ENCODE data around the gene RHBDL1.
A peak's percentile ranks its signal among the peaks of the same experiment; 100 is the strongest.

Gene RHBDL1

DNA sequence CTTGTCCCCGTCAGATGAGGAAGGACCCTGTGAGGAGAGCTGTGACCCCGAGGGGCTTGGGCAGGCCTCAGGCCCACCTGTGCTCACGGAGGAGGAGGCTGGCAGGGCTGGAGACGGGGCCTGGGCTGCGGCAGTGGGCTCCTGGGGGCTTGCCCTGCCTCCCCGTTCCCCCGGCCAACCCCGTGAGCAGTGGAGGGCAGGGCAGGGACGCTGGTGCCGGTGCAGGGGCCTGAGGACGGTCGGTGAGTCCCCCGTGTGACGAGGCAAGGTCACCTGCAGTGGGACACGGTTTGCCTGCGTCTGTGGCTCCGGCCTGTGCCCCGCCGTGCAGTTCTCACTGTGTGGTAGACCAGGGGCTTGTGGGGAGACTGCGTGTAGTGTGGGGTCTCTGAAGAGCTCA, 15.9 kb upstream of the RHBDL1 start:
- DNase-seq: no peak
- Mint-ChIP-seq H3K36me3 (no peaks in the 10 kb centered on the region), H3K27me3 (no peaks in the 10 kb centered on the region), H3K9me3 (no peaks in the 10 kb centered on the region), H3K4me3 (no peak overlapping the region), H3K4me1 (peaks cover 5% of the 10 kb centered on the region), H3K27ac (no peak overlapping the region)
- CTCF ChIA-PET: interaction anchor here (1.2 kb wide), 1 partner anchor 9 kb away, joined by 4 read pairs; no protein-coding TSS in a partner anchor

- no peak overlapping the region for H3K27ac Mint-ChIP-seq
- no peaks in the 10 kb centered on the region for H3K27me3 Mint-ChIP-seq
- H3K4me3 Mint-ChIP-seq: no peak overlapping the region
- peaks cover 5% of the 10 kb centered on the region for H3K4me1 Mint-ChIP-seq
- H3K36me3 Mint-ChIP-seq: no peaks in the 10 kb centered on the region
- no peak for DNase-seq
- CTCF ChIA-PET: no interaction called here
- no peaks in the 10 kb centered on the region for H3K9me3 Mint-ChIP-seq
Observed at GRCh38 chr16:660132-660458, 15.4 kb upstream of the RHBDL1 start.

GRCh38 chr16:660459-661183, 14.8 kb upstream of the RHBDL1 start:
- H3K9me3 Mint-ChIP-seq: no peaks in the 10 kb centered on the region
- DNase-seq: peak; percentile 75
- no peak overlapping the region for H3K4me3 Mint-ChIP-seq
- no peaks in the 10 kb centered on the region for H3K27me3 Mint-ChIP-seq
- peaks cover 5% of the 10 kb centered on the region for H3K4me1 Mint-ChIP-seq
- CTCF ChIA-PET: no interaction called here
- no peaks in the 10 kb centered on the region for H3K36me3 Mint-ChIP-seq
- H3K27ac Mint-ChIP-seq: no peak overlapping the region

DNA sequence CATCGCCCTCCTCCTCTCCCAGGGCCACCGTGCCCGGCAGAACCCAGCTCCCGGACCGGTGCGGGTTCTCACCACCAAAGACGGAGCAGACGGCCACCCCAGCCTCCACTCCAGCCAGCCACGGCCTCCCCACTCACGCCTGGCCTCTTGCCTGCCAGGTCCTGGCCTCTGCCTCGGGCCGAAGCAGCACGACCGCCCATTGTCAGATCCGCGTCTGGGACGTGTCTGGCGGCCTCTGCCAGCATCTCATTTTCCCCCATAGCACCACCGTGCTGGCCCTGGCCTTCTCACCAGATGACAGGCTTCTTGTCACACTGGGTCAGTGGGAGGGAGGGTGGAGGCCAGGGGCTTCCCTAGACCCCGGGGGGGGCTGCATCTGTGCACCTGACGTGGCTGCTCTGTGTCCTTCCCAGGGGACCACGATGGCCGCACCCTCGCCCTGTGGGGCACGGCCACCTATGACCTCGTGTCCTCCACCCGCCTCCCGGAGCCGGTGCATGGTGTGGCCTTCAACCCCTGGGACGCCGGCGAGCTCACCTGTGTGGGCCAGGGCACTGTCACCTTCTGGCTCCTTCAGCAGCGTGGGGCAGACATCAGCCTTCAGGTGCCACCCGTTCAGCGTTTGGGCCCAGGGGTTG, 14.2 kb upstream of the RHBDL1 start:
- H3K4me3 Mint-ChIP-seq: no peak overlapping the region
- no peak for DNase-seq
- CTCF ChIA-PET: no interaction called here

DNA sequence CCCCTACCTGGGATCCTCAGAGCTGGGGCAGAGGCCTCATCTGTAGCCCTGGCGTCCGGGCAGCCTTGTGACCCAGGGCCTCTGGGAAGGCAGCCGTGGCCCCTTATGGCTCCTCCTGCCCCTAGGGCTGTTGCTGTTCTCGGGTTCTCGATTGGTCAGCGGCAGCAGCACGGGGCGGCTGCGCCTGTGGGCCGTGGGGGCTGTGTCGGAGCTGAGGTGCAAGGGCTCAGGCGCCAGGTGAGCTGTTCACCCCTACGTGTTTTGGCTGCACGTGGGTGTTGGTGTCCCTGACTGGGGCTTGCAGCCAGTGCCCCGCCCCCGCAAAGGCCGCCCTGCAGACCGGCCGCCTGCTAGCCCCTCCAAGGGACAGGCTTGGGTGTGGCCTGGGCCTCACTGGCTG, 13.4 kb upstream of the RHBDL1 start:
- no peak for DNase-seq
- CTCF ChIA-PET: no interaction called here
- Mint-ChIP-seq H3K27ac (no peak overlapping the region), H3K9me3 (no peaks in the 10 kb centered on the region), H3K4me1 (peaks cover 5% of the 10 kb centered on the region), H3K36me3 (no peaks in the 10 kb centered on the region), H3K27me3 (no peaks in the 10 kb centered on the region), H3K4me3 (no peak overlapping the region)

More for the DNA sequence above, 14.2 kb upstream of the RHBDL1 start:
- H3K27me3 Mint-ChIP-seq: no peaks in the 10 kb centered on the region
- no peaks in the 10 kb centered on the region for H3K9me3 Mint-ChIP-seq
- peak overlapping the region; percentile 11 for H3K27ac Mint-ChIP-seq
- no peaks in the 10 kb centered on the region for H3K36me3 Mint-ChIP-seq
- peaks cover 5% of the 10 kb centered on the region for H3K4me1 Mint-ChIP-seq

DNA sequence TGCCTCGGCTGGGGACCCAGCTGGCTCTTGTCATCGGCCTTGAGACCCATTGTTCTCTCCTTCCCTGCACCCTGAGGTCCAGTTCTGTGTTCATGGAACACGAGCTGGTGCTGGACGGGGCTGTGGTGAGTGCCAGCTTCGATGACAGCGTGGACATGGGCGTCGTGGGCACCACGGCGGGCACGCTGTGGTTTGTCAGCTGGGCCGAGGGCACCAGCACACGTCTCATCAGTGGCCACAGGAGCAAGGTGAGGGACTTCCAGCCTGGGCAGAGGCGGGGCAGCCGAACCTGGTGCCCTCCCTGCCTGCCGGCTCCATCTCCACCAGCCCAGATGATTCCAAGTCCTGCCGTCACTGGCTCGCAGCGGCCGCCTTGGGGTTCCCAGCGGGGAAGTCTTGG, 12.9 kb upstream of the RHBDL1 start:
- H3K27me3 Mint-ChIP-seq: no peaks in the 10 kb centered on the region
- peaks cover 8% of the 10 kb centered on the region for H3K4me1 Mint-ChIP-seq
- no peak overlapping the region for H3K27ac Mint-ChIP-seq
- no peaks in the 10 kb centered on the region for H3K36me3 Mint-ChIP-seq
- DNase-seq: no peak
- H3K9me3 Mint-ChIP-seq: no peaks in the 10 kb centered on the region
- CTCF ChIA-PET: no interaction called here
- no peak overlapping the region for H3K4me3 Mint-ChIP-seq

DNA sequence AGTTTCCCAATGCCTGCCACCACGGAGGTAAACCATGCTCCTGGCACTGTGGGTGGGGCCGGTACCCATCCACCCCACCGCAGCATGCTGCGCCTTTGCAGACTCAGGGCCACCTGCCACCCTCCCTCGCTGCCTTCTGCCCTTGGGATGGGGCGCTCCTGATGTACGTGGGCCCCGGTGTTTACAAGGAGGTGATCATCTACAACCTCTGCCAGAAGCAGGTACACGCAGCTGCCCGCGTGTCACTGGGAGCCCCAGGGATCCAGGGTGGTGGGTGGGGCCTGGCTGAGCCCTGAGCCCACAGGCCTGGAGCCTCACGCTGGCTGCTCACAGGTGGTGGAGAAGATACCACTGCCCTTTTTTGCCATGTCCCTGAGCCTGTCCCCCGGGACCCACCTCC, 8.9 kb upstream of the RHBDL1 start:
- DNase-seq: no peak
- Mint-ChIP-seq H3K9me3 (no peaks in the 10 kb centered on the region), H3K4me1 (peaks cover 13% of the 10 kb centered on the region), H3K4me3 (no peak overlapping the region), H3K27me3 (no peaks in the 10 kb centered on the region), H3K27ac (no peak overlapping the region), H3K36me3 (peaks cover 2% of the 10 kb centered on the region)
- CTCF ChIA-PET: no interaction called here

DNA sequence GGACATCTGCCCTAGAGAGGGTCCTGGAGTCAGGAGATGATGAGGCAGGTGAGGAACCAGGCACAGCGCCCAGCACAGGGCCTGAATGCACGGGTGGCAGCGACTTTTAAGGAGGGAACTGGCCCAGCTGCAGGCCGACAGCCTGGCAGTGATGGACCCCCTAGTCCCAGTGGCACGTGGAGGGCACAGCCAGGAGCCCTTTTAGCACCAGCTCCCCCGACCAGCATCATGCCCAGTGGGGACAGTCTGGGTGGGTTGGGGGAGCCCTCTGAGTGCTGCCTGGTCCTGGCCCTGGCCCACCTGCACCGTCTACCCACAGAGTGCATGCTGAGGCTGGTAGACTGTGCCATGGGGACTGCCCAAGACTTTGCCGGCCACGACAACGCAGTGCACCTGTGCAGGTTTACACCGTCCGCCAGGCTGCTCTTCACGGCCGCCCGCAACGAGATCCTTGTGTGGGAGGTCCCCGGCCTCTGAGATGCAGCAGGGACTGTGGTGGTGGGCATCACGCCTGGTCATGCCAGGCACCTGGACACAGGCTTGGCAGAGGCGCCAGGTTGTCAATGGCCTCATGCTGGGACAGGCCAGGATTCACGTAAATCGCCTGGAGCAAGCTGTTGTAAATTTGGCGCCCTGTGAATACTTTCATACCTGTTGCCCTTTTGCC, 8.2 kb upstream of the RHBDL1 start:
- Mint-ChIP-seq H3K4me3 (peak overlapping the region; percentile 79), H3K27ac (peak overlapping the region; percentile 84), H3K36me3 (peaks cover 2% of the 10 kb centered on the region), H3K27me3 (no peaks in the 10 kb centered on the region), H3K9me3 (no peaks in the 10 kb centered on the region), H3K4me1 (peaks cover 13% of the 10 kb centered on the region)
- CTCF ChIA-PET: interaction anchor here (1.2 to 1.4 kb wide), 3 partner anchors 14 to 75 kb away, joined by 4 to 6 read pairs (median 5); no protein-coding TSS in a partner anchor
- DNase-seq: no peak

DNA sequence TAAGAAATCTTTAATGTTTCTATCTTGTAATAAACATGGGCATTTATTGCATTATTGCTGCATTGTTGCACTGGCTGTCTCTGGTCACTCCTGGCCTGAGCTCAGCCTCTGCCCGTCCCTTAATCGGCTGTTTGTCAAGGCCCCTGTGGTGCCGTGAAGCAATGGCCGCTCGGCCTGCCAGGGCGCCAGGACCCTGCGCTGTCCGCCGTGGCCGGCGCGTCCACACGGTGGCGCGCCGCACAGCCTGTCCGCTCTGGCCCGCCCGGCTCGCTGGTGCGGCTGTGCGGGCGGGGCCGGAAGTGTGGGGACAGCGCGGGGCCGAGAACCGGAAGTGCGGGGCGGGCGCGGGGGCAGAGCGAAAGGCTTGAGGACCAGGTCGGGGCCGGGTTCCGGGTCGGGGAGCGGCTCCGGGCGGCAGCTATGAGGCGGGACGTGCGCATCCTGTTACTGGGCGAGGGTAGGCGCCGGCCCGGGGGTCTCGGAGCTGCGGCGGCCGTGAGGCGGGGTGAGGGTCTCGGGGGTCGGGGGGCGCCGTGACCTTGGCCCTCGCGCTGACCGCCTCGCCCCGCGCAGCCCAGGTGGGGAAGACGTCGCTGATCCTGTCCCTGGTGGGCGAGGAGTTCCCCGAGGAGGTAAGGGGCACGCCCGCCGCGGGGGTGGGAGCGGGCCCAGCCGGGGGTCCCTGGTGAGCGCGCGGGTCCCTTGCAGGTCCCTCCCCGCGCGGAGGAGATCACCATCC, 7.5 kb upstream of the RHBDL1 start, which contains the start of gene RHOT2:
RHOT2 (plus strand) TSS at position 353 of the 739 bp plus-strand sequence; CDS start at position 421, 68 bp downstream.
- Mint-ChIP-seq H3K4me3 (peak within 1 kb of the TSS; percentile 79), H3K27ac (peak within 1 kb of the TSS; percentile 84), H3K36me3 (peaks cover 4% of the 10 kb centered on the region), H3K4me1 (peaks cover 13% of the 10 kb centered on the region), H3K9me3 (no peaks in the 10 kb centered on the region), H3K27me3 (no peaks in the 10 kb centered on the region)
- peak; percentile 94 for DNase-seq
- CTCF ChIA-PET: interaction anchor here (1.2 to 1.4 kb wide), 3 partner anchors 13 to 74 kb away, joined by 4 to 6 read pairs (median 5); no protein-coding TSS in a partner anchor

DNA sequence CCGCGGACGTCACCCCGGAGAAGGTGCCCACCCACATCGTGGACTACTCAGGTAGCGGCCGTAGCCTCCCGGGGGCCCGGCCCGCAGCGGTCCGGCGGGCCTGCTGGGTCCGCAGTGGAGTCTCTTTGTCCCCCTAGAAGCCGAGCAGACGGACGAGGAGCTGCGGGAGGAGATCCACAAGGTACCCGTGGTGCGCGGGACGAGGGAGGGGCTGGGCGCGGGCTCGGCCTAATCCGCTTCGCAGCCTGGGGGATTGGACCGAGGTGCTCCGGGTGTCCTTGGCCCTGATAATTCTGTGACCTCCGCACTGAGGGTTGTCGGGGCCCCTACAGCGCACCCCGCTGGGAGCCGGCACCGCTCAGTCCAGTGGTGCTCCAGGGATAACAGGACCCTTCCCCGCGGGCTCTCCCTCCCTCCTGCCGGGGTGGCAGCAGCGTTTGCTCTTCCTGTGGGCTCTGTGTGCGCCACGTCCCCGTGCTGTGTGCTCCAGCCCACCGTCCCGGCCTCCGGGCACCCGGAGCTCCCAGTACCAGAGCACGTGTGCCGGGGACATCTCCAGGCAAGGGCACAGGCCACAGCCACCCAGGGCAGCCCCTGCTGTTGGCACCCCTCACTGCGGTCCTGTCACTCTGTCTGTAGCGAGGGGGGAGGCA, 6.8 kb upstream of the RHBDL1 start:
- DNase-seq: peak; percentile 47
- no peaks in the 10 kb centered on the region for H3K9me3 Mint-ChIP-seq

GRCh38 chr16:669666-670065, 5.8 kb upstream of the RHBDL1 start:
- H3K4me1 Mint-ChIP-seq: peaks cover 13% of the 10 kb centered on the region
- H3K27me3 Mint-ChIP-seq: peaks cover under 1% of the 10 kb centered on the region
- no peak overlapping the region for H3K27ac Mint-ChIP-seq
- peaks cover 7% of the 10 kb centered on the region for H3K36me3 Mint-ChIP-seq
- CTCF ChIA-PET: no interaction called here
- peak overlapping the region; percentile 61 for H3K4me3 Mint-ChIP-seq
- DNase-seq: no peak
- H3K9me3 Mint-ChIP-seq: no peaks in the 10 kb centered on the region

More for the DNA sequence above, 6.8 kb upstream of the RHBDL1 start:
- Mint-ChIP-seq H3K4me3 (peak overlapping the region; percentile 79), H3K27ac (peak overlapping the region; percentile 78), H3K27me3 (no peaks in the 10 kb centered on the region), H3K4me1 (peaks cover 13% of the 10 kb centered on the region), H3K36me3 (peaks cover 7% of the 10 kb centered on the region)
- CTCF ChIA-PET: interaction anchor here (1.4 kb wide), 2 partner anchors 13 to 19 kb away, joined by 5 to 6 read pairs; no protein-coding TSS in a partner anchor

DNA sequence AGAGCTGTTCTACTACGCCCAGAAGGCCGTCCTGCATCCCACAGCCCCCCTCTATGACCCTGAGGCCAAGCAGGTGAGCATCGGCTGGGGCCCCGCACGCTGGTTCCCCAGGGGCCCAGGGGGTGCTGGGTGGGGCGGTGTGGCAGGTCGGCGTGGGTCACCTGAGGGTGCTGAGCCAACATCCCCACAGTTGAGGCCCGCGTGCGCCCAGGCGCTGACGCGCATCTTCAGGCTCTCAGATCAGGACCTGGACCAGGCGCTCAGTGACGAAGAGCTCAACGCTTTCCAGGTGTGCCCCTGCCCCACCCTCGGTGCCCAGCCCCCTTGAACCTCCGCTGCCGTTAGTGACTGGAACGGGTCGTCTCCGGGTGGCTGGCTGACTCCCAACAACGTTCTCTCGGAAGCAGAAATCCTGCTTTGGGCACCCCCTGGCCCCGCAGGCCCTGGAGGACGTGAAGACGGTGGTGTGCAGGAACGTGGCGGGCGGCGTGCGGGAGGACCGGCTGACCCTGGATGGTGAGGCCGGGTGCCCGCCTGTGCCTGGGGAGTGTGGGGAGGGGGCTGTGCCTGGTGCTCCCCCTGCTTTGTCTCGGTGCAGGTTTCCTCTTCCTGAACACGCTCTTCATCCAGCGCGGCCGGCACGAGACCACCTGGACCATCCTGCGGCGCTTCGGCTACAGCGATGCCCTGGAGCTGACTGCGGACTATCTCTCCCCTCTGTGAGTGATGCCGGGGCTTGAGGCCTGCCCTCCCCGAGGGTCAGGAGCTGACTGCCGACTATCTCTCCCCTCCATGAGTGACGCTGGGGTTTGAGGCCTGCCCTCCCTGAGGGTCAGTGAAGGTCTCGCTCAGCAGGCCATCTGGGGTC, 4.8 kb upstream of the RHBDL1 start:
- Mint-ChIP-seq H3K27me3 (peaks cover 12% of the 10 kb centered on the region), H3K36me3 (peaks cover 7% of the 10 kb centered on the region), H3K9me3 (no peaks in the 10 kb centered on the region), H3K27ac (no peak overlapping the region), H3K4me3 (peak overlapping the region; percentile 61), H3K4me1 (peaks cover 13% of the 10 kb centered on the region)
- no peak for DNase-seq
- CTCF ChIA-PET: no interaction called here
